ENCODE data around the gene CDH26.
"Not testable (repeated sequence)": the region's sequence is repeated elsewhere in the genome, so short reads cannot be mapped to it uniquely, and the experiment has no call there.

CDH26 gene

DNA sequence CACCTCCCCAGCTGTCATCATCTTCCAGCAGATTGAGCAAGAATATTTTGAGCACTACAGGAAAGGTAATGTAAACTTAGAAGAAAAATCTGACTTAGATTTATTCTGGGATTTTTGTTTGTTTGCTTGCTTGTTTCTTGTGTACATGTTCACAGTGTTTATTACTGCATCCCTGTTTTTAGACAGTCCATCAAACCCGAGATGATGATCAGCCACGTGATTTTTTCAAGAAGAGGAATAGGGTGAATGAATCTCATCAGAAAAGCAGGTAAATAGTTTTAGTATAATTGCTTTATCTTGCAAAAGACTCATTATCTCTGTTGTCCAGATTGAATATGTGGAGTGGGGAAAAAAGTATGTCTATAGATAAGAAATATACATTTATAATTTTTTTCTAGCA lies 16.0 kb upstream of the CDH26 start:
- no peak for FAIRE-seq

DNA sequence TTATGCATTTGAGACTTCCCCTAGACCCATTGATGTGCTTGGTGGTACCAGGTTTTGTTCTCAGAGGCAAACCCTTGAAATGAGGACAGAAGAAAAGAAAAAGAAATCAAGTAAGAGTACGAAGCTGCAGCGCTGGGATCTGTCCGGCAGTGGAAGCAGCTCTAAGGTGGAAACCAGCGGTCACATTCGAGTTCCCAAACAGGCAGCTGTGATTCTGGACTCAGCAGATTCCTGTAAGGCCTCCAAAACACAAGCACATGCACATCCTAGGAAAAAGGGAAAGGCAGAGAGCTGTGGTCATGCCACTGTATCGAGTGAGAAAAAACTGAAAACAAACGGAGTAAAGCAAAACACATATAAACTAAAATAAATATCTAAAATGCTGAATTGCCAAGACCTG lies 13.5 kb upstream of the CDH26 start:
- no peak for FAIRE-seq

DNA sequence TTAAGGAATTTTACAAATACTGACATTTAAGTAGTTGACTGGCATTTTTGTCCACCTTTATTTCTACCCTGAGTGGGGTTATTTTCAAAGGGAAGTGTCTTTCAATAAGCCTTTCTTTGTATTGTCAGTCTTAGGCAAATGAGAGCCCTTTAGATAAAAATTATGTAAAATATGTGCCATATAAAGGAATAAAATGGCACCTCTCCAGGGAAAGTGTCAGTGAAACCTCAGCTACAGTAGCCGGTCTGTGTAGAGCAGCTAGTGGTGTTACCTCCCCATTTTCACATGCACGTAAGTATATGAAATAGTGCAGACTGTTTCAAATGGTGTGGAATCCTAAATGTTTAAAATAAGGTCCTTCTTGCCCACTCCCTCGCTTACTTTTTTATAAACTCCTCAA lies 13.0 kb upstream of the CDH26 start:
- no peak for FAIRE-seq

DNA sequence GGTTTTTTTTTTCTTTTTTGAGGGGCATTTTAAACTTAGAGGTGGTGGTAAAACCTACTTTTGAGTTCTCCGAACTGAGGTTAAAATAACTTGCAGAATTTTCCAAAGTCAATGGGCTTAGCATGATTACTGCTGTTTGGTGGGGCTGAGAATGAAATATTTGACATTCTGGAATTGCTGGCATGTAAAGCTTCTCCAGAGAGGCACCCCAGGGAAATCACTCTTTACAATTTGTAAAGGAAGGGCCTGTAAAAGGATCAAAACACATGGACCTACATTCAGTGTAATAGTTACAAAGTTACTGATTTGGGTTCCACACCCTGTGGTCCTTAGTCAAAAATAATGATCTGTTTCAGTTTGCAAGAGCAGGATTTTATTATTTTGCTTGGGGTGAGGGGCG lies 12.5 kb upstream of the CDH26 start:
- FAIRE-seq, result no peak

DNA sequence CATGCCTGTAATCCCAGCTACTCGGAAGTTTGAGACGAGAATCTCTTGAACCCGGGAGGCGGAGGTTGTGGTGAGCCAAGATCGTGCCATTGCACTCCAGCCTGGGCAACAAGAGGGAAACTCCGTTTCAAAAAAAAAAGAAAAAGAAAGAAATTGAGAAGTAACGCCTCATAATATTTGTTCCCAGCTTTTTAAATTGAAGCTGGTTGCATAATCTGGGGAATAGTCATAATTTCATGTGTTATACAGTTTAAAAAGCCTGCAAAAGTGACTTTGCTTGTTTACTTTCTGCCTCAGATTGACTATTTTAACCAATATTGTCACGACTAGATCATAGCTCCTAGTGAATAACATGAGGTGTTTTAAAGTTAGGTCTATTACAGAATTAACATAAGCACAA lies 10.8 kb upstream of the CDH26 start:
- no peak for FAIRE-seq

DNA sequence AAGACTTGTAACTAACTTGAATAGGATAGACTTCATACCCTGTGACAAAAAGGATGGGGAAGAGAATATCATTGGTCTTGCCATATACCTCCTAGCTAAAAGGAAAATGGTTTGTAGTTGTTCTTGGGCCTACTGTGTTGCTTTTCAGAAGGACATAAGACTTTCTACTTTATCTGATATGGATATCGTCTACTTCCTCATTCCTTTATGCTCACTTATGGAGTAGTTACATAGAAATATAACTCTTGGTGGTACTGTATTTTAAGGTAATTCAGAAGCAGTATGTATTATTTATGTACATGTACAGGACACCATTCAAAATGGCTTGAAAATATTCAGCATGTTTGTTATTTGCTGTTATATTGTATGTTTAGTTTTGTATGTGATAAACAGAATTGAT lies 10.0 kb upstream of the CDH26 start:
- no peak for FAIRE-seq

DNA sequence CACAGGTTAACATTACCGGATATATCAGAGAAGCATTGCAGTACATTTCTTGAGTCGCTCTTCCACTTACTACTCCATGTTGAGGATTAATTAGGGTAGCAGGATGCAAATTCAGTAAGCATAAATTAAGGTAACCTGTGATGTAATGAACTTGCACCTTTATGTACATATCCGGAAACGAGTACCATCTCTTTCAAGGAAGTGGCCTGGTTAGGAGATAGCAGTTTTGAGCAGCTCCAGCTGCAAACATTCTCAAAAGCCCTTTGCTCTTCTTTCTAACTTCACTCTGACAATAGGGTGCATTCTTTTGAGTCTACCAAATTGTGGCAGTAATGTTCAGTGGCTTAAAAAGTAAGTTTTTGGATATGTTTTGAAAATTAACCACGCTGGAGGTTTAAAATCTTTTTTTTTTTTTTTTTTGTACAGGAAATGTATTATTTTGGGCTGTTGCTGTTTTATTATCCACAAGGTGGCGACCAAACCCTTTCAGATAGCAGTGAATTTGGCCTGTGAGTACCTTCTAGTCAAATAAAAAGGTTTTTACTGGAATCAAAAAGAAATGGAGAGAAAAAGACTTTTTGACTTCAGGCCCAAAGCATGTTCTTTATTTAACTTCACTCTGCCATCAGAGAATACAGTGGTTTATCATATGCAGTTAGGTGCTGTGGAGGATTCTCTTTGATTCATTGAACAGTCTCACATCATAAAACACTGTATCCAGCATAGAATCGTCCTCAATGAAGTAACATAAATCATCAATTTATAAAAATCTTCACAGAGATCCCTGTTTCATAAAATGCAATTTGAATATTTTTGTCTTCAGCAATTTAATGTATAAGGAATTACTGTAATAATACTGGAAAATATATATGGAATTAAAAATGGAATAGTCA lies 9.1 kb upstream of the CDH26 start:
- FAIRE-seq, result peak; percentile 92

DNA sequence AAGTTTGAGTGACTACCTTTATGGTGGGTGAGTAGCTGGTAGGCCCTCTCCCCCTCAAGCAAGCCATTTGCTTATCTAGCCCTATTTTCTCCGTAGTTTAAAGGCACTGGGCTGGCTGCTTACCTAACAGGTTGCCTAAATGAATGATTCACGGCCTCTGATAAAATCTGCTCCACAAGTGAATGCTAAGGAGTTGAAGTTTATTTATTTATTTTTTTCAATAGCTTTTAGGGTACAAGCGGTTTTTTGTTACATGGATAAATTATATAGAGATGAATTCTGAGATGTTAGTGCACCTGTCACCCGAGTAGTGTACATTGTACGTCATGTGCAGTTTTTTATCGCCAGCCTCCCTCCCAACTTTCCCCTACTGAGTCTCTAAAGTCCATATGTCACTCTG lies 8.3 kb upstream of the CDH26 start:
- FAIRE-seq, result no peak

DNA sequence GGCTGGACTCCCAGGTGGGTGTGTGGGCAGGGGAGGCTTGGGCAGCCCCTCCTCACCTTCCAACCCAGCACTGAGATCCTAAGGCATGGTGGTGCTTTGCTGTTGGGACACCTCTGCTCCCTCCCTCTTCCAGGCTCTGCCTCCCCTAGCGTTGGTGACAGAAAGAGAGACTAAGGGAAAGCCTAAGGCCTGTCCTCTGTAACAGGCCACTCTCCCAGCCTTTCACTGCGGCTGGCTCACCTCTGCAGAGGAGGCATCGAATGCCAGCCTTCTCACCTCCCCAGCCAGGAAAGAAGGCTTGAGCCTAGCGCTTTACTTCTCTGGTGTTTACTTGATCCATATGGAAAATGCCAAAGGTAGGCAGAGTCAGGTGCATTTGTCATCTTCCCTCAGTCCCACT lies 3.5 kb upstream of the CDH26 start:
- FAIRE-seq, result no peak

DNA sequence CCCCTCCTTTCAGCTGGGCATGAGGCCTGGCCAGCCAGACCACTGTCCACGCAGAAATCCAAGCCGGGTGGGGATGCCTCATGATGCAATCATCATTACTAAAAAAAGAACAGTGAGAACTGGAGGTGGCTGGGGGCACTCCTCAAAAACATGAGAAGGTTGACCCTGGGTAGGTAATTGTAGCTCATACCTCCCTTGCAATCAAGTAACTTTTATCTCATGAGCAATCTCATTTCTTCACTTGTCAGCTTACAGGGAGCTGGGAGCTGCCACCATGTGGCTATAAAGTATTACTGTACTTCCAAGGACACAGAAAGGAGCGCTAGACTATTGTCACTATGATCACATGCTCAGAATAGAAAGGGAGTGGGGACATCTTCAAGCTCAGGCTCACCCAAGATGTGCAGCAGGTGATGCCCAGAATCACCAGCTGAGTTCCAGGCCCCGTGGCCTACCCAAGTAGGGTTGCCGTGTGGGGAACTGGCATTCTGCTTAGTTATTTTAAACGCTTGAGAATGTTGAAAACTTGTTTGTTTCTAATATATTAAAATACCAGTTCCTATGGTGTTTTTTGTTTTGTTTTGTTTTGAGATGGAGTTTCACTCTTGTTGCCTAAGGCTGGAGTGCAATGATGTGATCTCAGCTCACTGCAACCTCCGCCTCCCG lies 3.0 kb upstream of the CDH26 start:
- no peak for FAIRE-seq

DNA sequence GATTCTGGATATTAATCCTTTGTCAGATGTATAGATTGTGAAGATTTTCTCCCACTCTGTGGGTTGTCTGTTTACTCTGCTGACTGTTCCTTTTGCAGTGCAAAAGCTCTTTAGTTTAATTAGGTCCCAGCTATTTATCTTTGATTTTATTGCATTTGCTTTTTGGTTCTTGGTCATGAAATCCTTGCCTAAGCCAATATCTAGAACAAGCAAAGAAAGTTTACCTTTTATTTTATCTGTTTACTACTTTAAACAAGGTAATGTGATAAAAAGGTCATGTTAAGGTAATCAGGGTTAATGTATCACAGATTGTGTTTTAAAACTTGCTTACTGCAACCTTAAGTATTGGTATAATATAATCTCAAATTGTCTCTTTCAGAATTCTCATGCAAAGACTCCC lies 655 bp upstream of the CDH26 start:
- not testable (repeated sequence) for FAIRE-seq

DNA sequence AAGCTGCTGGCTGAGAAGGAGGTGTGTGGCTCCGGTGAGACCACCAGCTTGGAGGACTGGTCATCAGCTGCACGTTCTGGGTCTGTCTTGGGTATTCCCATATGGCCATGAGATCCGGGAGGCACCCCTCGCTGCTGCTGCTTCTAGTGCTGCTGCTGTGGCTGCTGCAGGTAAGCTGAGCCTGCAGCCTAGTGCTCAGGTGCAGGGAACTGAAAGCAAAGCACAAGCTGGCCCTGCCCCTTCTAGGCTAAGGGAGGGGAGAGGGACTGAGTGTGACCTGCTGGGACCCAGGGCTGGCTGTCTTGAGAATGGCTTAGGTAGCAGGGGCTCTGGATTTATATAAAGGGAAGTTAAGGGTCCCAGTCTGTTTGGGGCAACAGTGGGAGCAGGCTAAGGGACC lies 403 bp downstream of the CDH26 start:
- FAIRE-seq, result no peak

DNA sequence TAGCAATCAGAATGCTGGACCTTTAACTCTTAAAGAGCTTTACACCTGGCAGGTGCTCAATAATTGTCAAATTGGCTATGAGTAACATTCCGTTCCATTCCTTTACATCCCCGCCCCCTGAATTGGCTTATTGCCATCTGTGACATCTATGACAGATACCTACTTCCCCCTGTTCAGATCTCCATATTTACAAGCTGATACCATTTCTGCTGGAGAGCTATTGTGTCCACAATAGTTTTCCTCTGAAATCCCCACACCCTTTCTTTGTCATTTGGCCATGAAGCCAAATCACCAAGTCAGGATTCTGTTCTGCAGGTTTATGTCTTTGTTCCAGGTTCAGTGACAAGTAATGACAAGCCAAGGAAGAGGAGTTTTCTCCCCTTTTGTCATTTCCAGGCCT lies 3.2 kb downstream of the CDH26 start:
- no peak for FAIRE-seq

DNA sequence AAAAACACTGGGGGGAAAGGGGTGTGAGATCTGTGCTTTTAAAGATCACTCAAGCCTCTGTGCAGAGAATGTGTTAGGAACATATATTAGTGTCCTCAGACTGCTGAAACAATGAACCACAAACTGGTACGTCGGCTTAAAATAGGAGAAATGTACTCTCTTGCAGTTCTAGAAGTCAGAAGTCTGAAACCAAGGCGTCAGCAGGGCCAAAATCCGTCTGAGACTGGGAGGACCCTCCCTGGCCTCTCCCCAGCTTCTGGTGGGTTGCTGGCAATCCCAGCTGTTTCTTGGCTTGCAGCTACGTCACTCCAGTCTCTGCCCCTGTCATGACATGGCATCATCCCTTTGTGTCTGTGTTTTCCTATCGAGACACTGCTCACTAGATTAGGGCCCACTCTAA lies 3.9 kb downstream of the CDH26 start:
- no peak for FAIRE-seq

DNA sequence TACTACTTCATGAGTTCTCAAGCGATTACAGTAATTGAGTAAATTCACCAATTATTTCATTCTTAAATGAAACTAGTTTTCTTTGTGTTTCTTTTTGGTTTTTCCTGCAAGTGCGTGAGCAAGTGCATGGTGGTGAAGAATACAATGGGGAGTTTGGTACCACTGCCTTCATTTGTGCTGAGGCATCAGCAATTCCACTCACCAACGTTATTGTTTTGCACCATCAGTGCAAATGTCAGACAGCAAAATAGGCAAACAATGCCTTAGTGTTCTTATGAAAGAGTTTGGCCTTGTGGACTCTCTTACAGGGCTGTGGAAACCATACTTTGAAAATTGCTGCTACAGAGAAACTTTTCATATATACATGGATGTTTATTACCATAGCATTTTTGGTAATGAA lies 8.2 kb downstream of the CDH26 start:
- no peak for FAIRE-seq

DNA sequence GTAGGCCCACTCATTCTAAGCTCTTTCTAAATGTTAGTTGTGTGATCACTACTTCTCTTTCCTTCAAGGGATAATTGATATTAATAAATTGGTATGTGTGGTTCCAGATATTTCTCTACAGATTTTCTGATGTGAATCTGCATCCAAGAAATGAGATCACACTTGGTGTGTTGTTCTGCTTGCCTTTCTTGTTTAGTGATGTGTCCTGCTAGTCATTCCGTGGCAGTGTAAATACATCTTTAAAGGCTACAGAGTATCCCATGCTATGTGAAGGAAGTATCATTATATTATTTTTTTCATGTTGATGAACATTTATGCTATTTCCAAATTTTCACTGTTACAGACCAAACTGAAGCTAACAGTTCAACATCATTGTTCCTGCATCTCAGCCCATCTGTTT lies 13.2 kb downstream of the CDH26 start:
- FAIRE-seq, result no peak

DNA sequence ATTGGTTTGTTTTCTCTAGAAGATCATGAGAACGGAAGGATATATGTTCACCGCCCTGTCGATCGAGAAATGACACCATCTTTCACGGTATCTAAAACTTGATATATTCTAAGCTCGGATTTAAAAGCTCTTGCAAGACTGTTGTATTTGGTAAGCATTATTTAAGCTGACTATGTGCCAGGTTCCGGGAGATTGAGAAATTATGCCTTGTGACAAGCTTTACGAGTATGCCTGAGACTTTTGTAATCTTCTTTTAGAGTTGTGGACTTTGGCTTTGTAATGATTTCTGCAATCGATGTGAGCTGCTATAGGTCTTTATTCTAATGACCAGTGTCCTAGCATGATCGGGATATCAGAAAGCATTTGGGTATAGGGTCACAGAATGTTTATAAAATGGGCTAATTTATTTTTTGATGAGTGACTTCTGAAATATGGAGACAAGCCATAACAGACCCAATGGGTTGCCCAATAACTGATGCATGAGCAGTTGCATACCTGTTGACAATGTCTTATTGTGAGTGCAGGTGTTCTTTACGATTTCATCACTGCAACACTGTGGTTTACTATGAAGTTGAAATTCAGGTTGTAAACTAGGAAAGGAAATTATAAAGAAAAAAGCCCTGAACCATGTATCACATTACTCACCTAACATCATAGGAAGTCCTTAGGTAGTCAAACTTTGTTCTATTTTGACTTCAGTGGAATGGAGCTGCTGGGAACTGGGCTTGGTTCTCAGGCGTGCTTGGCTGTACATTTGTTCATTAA lies 14.0 kb downstream of the CDH26 start:
- no peak for FAIRE-seq

DNA sequence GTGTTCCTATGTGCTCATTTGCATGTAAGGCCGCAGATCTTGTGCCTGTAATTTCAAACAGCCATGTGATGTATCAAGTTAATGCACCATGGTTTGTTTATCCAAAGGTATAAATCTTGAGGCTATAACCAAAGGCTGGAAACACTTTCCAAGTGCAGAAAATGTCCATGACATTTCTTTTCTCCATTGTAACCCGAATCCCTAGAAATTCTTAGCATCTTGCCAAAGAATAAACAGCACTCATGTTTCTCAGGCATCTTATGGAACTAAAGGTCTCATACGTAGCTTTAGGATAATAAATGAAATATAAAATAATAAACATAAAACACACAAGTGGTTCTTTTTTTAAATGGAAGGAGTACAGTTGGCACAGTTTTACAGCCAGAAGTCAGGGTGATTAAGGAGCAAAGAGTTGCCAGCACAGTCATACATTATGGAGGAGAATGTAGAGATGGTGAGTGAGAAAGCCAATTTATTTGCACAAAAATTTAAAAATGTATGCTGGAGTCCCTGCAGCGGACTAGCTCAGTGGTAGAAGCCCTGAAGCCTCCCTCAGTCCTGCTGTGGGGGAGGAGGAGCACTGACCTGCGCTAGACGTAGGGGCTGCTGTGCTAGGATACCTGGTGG lies 18.0 kb downstream of the CDH26 start:
- FAIRE-seq, result no peak

DNA sequence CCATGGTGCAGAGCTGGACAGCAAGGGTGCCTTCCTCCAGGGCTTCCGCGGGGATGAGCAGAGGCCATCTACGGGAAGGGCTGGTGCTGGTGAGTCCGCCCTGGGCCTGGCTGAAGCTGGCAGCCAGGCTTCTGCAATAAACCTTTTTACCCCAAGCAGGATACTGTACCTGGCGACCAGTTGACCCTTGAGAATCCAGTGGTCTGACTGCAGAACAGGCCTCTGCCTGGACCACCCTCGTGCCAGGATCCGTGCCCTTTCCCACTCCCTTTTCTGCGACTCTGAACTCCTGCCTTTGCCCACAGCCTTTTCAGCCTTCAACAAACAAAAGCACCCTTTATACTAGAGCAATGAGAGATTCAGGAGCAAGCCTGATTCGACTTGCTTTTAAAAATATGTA lies 18.9 kb downstream of the CDH26 start:
- no peak for FAIRE-seq

DNA sequence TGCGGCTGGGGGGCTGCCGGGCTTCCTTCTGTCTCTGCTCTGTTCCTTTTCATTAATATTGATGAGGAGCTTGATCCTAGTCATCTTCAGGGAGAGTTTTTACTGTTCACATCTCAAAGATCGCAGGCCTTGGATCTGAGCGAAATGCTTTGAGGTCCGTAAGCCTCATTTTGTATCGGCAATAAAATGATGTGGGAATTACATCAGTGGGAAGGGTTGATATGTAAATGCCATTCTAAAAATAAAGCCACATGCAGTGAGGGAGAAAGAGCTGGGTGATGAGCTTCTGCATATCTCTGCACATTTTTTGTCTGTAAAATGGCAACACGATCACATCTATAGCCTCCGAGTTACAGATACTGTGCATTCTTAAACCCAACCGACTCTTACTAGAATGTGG lies 24.9 kb downstream of the CDH26 start:
- FAIRE-seq, result no peak

DNA sequence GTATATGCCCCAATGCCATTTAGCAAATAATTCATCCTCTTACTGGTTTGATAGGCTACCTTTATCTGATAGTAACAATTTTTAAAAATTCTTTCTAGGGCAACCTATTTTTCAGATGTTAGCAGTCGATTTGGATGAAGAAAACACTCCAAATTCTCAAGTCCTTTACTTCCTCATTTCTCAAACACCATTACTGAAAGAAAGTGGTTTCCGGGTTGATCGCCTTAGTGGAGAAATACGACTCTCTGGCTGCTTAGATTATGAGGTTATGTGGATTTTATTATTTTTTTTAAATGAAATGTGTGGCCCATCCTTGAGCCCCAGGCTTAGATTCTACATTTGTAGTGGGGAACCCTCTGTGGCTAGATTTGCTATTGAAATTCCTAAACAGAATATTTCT lies 26.3 kb downstream of the CDH26 start:
- FAIRE-seq, result no peak

DNA sequence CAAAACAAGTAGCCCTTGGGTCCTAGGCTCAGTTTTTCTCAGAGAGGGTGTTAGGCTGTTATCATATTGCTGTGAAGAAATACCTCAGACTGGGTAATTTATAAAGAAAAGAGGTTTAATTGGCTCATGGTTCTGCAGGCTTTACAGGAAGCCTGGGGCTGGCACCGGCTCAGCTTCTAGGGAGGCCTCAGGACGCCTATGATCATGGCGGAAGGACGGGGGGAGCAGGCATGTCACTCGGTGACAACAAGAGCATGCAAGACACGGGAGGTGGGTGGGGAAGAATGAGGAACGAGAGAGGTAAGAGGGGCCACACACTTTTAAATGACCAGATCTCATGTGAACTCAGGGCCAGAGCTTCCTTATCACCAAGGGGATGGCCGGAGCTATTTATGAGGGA lies 26.9 kb downstream of the CDH26 start:
- no peak for FAIRE-seq

DNA sequence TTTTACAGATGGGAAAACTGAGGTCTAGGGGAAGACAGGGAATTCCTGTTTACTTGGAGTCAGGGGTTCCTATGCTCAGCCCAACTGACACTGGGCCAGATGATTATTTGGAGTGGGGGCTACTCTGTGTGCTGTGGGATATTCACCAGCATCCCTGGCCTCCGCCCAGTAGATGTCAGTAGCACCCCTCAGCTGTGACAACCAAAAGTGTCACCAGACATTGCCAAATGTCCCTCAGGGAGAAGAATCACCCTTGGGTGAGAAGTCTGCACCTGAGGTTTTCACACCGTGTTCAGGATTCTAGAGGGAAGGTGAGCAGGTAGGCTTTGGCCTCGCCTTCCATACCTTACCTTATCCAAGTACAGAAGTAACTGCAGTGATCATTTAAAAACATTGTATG lies 27.6 kb downstream of the CDH26 start:
- no peak for FAIRE-seq

Data from endometrium (tissue), 2 donors.